Sigmoid colon (tissue), 7 donors: Measurements from ENCODE around the gene RPL19. TPM values are rescaled to one million over a fixed set of nuclear protein-coding genes. Genes with fewer than 3 reads are reported as not detected.

Experiments used
- DNase-seq: peaks from one replicate; pipeline ENCODE4 v3.0.0-alpha.2; 2019
- H3K27ac ChIP-seq, 4 donors: fragments of 200-600 bp; sonication (generic); one replicate each; pipeline ENCODE4 v1.5.1; 2016 to 2019; ENCODE audit warnings: mild to moderate bottlenecking in 1 of 4
- H3K27me3 ChIP-seq, 3 donors: fragments of 200-600 bp; sonication (generic); one replicate each; pipeline ENCODE4 v1.5.1; 2019; ENCODE audit warnings: mild to moderate bottlenecking in 1 of 3
- H3K36me3 ChIP-seq, 4 donors: fragments of 200-600 bp; sonication (generic); one replicate each; pipeline ENCODE4 v1.5.1; 2016 to 2019
- H3K4me1 ChIP-seq, 4 donors: fragments of 200-600 bp; sonication (generic); one replicate each; pipeline ENCODE4 v1.5.1; 2017 to 2019
- H3K4me3 ChIP-seq, 4 donors: fragments of 200-600 bp; sonication (generic); one replicate each; pipeline ENCODE4 v1.5.1; 2017 to 2019; ENCODE audit warnings: mild to moderate bottlenecking in 2 of 4, moderate library complexity in 1 of 4
- H3K9me3 ChIP-seq, 4 donors: fragments of 200-600 bp in 3 of 4; sonication (generic) in 3 of 4; one replicate each; pipeline versions ENCODE4 v1.5.1 to v1.6.1; 2013 to 2019
- EP300 ChIP-seq, 4 donors: sonication (generic); formaldehyde crosslinking; IDR thresholded peaks; one replicate each; pipeline ENCODE4 v1.6.1; 2017; ENCODE audit warnings: antibody characterized with exemption in 4 of 4
- POLR2A ChIP-seq, 2 donors: fragments of 450-650 bp; IDR thresholded peaks; one replicate each; pipeline ENCODE4 v1.6.1; 2016; ENCODE audit warnings: antibody characterized with exemption in 2 of 2, mild to moderate bottlenecking in 2 of 2, moderate library complexity in 2 of 2
- POLR2AphosphoS5 ChIP-seq, 4 donors: sonication (generic); formaldehyde crosslinking; IDR thresholded peaks; one replicate each; pipeline ENCODE4 v1.6.1; 2017; ENCODE audit warnings: antibody characterized with exemption in 4 of 4
- WGBS, 2 donors: extraction: QIAGEN DNeasy Blood & Tissue Kit; methylation state at CpG; one replicate each; pipeline ENCODE4 v1.1.7; 2013; 5-methylcytosine and 5-hydroxymethylcytosine counted together
- intact Hi-C: fragments of 100-400 bp; cut with DNase I; formaldehyde crosslinking; loops from one replicate; pipeline ENCODE4 v1.15.1; 2023
- polyA plus RNA-seq, 3 donors: library from polyadenylated mRNA; stranded (reverse); fragments of 200-250 nt; gene quantifications; one replicate each; pipeline ENCODE4 v1.2.3, GENCODE V29; 2013
- total RNA-seq, 4 donors: library from RNA; depleted of rRNA; stranded (reverse); fragments of >200 nt; gene quantifications; one replicate each; pipeline ENCODE4 v1.1.0, GENCODE V29; 2016
- TF ChIP-seq, protein P1 (sequence below), 4 experiments: fragments of 450-650 bp in 3 of 4; fragments of 200-600 bp in 1 of 4; IDR thresholded peaks; one replicate each; pipeline ENCODE4 v1.5.1; 2016 to 2019; ENCODE audit warnings: antibody characterized with exemption in 4 of 4, mild to moderate bottlenecking in 3 of 4, moderate library complexity in 2 of 4
- donor health status: healthy with polysubstance abuse.
- donor health status: Bipolar disorder and iron deficiency.
- donor health status: healthy.

RPL19 gene
- total and polyA plus RNA-seq, 7 donors, result 2,689 to 4,685 (median 3,919) TPM

DNA sequence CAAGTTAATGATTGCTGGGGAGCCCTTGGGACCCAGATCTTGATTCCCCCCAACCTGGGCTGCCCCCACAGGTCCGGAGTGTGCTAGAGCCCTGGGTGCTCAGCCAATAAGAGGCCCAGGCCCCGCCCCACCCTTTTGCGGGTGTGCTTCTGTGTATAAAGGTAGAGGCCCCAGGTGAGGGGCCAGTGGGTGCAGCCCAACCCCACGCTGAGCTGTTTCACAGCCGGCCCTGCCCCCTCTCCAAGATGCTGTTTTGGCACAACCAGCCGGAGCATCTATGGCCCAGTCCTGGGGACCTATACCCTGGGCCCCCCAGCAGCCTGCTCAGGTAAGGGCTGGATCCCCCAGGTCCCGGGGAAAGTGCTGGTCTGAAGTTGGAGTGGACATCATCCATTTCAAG is 37.5 kb downstream of the RPL19 start:
- intact Hi-C loops, result no loop called here

DNA sequence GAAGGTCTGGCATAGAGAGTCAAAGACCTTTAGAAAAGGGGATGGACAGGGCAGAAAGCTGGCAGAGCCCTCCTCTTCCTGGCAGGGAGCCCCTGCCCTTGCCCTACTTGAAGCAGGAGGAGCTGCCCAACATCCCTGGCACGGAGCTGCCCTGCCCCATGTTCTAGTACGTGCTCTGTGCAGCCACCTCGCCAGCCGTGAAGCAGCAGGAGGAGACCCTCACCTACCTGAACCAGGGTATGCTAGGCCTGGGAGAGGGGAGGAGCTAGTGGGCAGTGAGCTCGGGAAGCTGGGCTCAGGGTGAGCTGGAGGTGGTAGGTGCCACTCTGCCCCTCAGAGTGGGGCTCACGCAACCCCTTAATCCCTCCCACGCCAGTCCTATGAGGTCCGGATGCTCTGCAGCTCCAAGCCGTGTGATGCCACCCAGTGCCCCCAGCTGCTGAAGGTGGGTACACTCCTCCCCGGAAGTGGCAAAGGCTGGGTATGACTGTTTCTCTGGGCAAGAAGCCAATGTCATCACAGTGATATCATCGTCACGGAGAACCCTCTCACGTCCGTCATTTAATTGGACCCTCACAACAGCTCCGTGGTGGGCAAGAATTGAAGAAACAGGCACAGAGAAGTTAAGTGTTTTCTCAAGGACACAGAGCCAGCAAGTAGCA is 38.4 kb downstream of the RPL19 start:
- Histone ChIP-seq H3K36me3 (no peaks in the 10 kb centered on the region), H3K27me3 (peaks cover 4 to 55% (median 10%) of the 10 kb centered on the region in 3 donors), H3K4me1 (no peaks in the 10 kb centered on the region), H3K9me3 (no peaks in the 10 kb centered on the region), H3K27ac (no peak overlapping the region), H3K4me3 (no peak overlapping the region)
- 12 to 35% methylated on average over 15 of the region's 15 CpGs for WGBS, 2 donors
- intact Hi-C loops, result no loop called here
- no peak for DNase-seq
- TF ChIP-seq, protein P1, sequence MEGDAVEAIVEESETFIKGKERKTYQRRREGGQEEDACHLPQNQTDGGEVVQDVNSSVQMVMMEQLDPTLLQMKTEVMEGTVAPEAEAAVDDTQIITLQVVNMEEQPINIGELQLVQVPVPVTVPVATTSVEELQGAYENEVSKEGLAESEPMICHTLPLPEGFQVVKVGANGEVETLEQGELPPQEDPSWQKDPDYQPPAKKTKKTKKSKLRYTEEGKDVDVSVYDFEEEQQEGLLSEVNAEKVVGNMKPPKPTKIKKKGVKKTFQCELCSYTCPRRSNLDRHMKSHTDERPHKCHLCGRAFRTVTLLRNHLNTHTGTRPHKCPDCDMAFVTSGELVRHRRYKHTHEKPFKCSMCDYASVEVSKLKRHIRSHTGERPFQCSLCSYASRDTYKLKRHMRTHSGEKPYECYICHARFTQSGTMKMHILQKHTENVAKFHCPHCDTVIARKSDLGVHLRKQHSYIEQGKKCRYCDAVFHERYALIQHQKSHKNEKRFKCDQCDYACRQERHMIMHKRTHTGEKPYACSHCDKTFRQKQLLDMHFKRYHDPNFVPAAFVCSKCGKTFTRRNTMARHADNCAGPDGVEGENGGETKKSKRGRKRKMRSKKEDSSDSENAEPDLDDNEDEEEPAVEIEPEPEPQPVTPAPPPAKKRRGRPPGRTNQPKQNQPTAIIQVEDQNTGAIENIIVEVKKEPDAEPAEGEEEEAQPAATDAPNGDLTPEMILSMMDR (IDR thresholded peaks at IDR 0.05), result no peak
- TF ChIP-seq POLR2AphosphoS5 (IDR thresholded peaks at IDR 0.05) (no peak), POLR2A (IDR thresholded peaks at IDR 0.05) (no peak), EP300 (IDR thresholded peaks at IDR 0.05) (no peak)

More for the DNA sequence above, 37.5 kb downstream of the RPL19 start:
- WGBS, 2 donors, result 34 to 75% methylated on average over 7 of the region's 7 CpGs
- TF ChIP-seq POLR2AphosphoS5 (IDR thresholded peaks at IDR 0.05), result no peak
- no peak for TF ChIP-seq POLR2A (IDR thresholded peaks at IDR 0.05)
- TF ChIP-seq, protein P1 (IDR thresholded peaks at IDR 0.05), result no peak
- TF ChIP-seq EP300 (IDR thresholded peaks at IDR 0.05), result no peak
- Histone ChIP-seq H3K9me3 (no peaks in the 10 kb centered on the region), H3K27me3 (peaks cover 4 to 58% (median 19%) of the 10 kb centered on the region in 3 donors), H3K4me1 (no peaks in the 10 kb centered on the region), H3K4me3 (no peak overlapping the region), H3K27ac (no peak overlapping the region), H3K36me3 (no peaks in the 10 kb centered on the region)
- no peak for DNase-seq

DNA sequence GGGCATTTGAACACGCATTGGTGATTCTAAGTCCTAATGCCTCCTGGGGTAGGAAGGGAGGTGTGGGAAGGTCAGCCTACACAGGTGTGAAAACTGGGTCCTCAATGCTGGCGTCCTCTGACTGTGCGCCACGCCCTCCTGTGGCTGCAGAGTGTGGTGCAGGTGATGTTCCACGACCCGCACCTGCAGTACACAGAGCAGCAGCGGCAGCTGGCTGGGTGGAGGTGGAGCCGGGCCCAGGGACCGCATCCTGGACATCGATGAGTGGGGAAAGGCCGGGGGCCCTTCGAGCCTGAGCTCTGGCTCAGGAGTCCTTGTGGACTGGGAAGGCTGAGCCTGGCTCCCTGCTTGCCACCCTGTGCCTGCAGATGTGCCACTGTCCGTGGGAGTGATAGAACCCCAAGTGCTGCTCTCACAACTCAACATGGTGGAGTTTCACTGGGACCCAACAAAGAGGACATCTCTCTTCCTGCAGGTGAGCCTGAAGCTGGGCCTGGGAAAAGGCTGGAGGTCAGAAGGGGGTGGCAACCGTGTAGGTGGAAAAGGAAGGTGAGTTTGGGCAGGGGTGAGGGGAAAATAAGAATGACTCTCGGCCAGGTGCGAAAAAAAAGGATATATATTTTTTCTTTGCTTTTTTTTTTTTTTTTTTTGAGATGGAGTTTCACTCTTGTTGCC is 39.7 kb downstream of the RPL19 start:
- 18 to 26% methylated on average over 16 of the region's 16 CpGs for WGBS, 2 donors

DNA sequence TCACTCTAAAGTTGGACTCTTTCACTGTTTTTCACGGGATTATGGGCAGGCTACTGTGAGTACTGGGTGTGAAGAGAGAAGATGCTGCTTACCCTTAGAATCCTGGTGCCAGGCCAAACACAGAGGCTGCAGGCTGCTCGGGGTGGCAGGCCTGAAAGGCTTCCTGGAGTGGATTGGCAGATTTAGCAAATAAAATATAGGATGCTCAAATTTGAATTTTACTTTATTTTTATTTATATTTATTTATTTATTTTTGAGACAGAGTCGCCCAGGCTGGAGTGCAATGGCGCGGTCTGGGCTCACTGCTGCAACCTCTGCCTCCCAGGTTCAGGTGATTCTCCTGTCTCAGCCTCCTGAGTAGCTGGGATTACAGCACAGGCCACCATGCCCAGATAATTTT is 40.5 kb downstream of the RPL19 start:
- peak; percentile 5 for DNase-seq
- Histone ChIP-seq H3K9me3 (no peaks in the 10 kb centered on the region), H3K27me3 (peaks cover 4 to 36% (median 8%) of the 10 kb centered on the region in 3 donors), H3K4me3 (no peak overlapping the region), H3K36me3 (no peaks in the 10 kb centered on the region), H3K27ac (no peak overlapping the region), H3K4me1 (no peaks in the 10 kb centered on the region)
- intact Hi-C loops, result loop anchor here (5.0 kb wide), 1 partner anchor 258 kb away; no protein-coding TSS in a partner anchor
- 81 to 93% methylated on average over 5 of the region's 5 CpGs for WGBS, 2 donors
- TF ChIP-seq EP300 (IDR thresholded peaks at IDR 0.05), result no peak
- TF ChIP-seq, protein P1 (IDR thresholded peaks at IDR 0.05), result no peak
- no peak for TF ChIP-seq POLR2A (IDR thresholded peaks at IDR 0.05)
- TF ChIP-seq POLR2AphosphoS5 (IDR thresholded peaks at IDR 0.05), result no peak

More for the DNA sequence above, 39.7 kb downstream of the RPL19 start:
- no peaks in the 10 kb centered on the region for H3K9me3 ChIP-seq
- TF ChIP-seq, protein P1 (IDR thresholded peaks at IDR 0.05), result peak in 2 of 4 experiments; percentile 22
- TF ChIP-seq POLR2A (IDR thresholded peaks at IDR 0.05) (no peak), POLR2AphosphoS5 (IDR thresholded peaks at IDR 0.05) (no peak)
- intact Hi-C loops, result loop anchor here (5.0 kb wide), 1 partner anchor 257 kb away; no protein-coding TSS in a partner anchor
- H3K27me3 ChIP-seq, result peaks cover 4 to 44% (median 8%) of the 10 kb centered on the region in 3 donors
- no peak overlapping the region for H3K4me3 ChIP-seq
- no peaks in the 10 kb centered on the region for H3K4me1 ChIP-seq
- no peaks in the 10 kb centered on the region for H3K36me3 ChIP-seq
- peak; percentile 27 for DNase-seq
- H3K27ac ChIP-seq, result no peak overlapping the region
